ENCODE results near the gene IFIH1.

- no peak for TF ChIP-seq CTCF (IDR thresholded peaks at IDR 0.05; ENCODE audit: insufficient read depth, low read length)
- no peak for TF ChIP-seq REST (IDR thresholded peaks at IDR 0.05; ENCODE audit: insufficient replicate concordance, low read depth)
- no peak for TF ChIP-seq POLR2AphosphoS5 (IDR thresholded peaks at IDR 0.05; ENCODE audit: low read depth)
- no peak for TF ChIP-seq GABPA (IDR thresholded peaks at IDR 0.05; ENCODE audit: low read depth)
Observed at GRCh38 chr2:162232671-162233070, 85.8 kb downstream of the IFIH1 start.

Data from HL-60 (cell line).